GM19023 (cell line): ENCODE data around the gene RTCB.

Experiments
- ATAC-seq: cut with Tn5 transposase; IDR thresholded peaks from one replicate; pipeline ENCODE4 v1.9.1; 2021; ENCODE audit warnings: mild to moderate bottlenecking, moderate library complexity; ENCODE audit not compliant: unreplicated experiment

The RTCB gene

DNA sequence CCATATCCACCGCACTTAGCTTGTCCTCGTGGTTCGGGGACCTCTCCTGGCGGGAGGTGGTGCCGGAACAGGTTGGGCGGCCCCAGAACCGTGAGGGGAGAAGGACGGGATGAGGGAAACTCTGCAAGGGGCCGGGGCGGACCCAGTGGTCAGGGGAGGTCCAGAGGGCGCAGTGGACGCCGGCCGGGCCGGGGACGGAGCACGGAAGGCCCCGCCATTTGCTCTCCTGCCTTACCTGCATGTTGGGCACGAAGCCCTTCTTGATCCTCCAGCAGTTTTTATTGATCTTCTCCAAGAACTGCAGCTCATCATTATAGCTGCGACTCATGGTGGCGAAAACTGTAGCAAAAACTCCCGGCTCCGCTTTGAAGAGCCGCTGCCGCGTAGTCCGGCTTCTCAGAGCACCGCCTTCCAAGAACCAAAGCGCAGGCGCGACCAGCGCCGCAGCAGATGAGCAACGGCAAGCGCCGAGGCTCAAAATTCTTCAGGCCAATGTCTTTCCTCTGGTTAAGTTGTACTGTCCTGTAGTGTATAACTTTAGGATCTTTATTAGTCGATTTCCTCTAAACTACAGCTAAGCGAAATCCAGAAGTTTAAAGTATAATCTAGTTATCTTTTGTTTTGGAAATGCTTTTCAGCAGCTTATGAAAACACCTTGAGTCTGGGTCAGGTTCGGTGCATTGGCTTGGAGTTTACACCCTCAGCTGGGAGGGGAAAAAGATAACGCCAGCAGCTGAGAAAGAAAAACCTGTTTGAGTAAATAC is at the start of gene RTCB:
Gene RTCB (minus strand): TSS at position 419 of the 764 bp plus-strand sequence. CDS start 91 bp downstream, at position 328.
- peak; percentile 51 for ATAC-seq

DNA sequence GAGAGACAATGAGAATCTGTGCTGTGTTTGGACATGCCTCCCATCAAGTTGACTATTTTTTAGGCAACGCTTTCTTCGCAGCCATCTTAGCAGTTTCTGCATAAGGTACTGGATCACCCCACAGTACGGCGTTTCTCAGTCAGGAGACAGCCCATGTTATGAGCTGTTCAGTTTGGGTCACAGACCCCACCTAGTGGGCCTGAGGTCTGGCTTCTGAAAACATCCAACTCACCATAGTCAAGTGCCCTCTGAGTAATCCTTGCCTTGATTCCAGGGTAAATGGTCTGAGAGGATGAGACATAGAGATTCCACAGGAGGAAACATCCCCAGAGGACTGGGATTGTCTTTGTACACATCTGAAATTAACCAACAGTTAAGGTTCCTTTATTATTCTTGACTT is 45.0 kb upstream of the RTCB start:
- no peak for ATAC-seq

DNA sequence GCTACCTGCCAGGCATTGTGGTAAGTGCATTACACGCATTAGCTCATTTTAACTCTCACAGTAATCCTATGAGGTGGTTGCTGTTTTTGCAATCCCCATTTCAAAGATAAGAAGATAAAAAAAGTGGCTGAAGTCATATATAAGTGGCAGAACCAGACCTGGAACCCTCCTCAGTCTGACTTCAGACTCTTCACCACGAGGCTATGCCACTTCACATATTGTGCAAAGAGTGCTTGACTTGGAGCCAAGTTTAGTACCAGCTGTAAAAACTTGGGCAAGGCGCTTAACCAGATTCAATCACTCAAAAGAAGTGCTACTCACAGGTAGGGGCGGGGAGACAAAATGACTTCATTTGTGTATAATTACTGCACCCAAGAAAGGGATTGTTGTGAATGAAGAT is 36.9 kb upstream of the RTCB start:
- ATAC-seq, result no peak

GRCh38 chr22:32446321-32446720 is 34.3 kb upstream of the RTCB start:
- no peak for ATAC-seq

DNA sequence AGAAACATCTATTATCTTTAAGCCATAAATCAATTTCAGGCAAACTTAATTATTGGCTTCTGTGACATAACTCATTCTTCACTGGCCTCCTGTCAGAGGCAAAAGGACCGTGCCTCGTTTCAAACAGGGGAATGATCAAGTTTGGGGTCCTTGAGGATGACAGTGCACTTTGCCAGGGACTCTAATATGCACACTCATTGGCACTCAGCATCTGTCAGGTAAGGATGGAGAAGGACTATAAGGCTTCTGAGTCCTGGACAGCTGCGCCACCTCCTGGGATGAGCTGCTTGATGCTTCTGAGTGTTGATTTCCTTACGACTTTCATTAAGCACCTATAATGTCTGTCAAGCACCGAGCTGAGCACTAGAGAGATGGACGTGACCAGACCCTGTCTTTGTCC is 32.0 kb upstream of the RTCB start:
- ATAC-seq, result no peak

DNA sequence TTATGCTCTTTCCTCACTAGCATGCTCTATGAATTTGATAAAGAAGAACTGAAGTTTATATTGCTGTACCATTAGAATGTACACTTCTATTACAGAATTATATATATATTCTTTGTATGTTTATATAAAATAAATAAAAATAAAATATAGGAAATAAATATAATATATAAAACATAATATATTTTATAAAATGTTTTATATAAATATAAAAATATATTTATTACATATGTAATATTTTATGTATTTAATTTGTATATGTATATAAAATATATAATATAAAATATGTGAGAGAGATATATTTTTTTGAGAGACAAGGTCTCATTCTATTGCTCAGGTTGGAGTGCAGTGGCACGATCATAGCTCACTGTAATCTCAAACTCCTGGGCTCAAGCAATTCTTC is 18.3 kb upstream of the RTCB start:
- no peak for ATAC-seq

- no peak for ATAC-seq
These were observed 14.8 kb upstream of the RTCB start for GRCh38 chr22:32426881-32427280.

GRCh38 chr22:32423664-32424063 is 11.6 kb upstream of the RTCB start:
- ATAC-seq, result no peak

GRCh38 chr22:32422062-32422461 is 10.0 kb upstream of the RTCB start:
- ATAC-seq, result no peak

- no peak for ATAC-seq
These were observed 9.4 kb upstream of the RTCB start for GRCh38 chr22:32421484-32421883.

- no peak for ATAC-seq
These were observed 5.9 kb upstream of the RTCB start for GRCh38 chr22:32417906-32418305.

DNA sequence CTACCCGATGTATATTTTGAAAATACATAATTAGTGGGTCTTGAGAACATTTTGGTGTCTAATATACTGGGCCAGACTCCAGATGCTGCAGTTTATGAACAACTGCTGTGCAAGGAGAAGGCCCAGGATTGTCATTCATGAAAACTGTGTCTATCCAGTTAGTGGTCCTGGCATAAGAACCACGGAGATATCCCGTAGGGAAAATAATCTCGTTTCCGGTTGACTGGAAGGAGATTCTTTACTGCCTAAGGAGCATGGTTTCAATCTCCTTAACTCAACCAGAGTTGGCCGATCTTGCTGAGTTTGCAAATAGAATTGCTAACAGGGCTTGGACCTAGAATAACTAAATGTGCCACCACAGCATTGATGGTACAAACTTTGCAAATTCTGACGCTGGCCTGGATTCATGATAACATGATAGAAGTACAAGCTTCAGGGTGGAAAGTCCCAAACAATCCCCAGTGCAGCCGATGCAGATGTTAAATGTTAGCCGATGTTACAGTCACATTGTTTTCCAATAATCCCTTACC is 4.6 kb upstream of the RTCB start:
- ATAC-seq, result no peak

DNA sequence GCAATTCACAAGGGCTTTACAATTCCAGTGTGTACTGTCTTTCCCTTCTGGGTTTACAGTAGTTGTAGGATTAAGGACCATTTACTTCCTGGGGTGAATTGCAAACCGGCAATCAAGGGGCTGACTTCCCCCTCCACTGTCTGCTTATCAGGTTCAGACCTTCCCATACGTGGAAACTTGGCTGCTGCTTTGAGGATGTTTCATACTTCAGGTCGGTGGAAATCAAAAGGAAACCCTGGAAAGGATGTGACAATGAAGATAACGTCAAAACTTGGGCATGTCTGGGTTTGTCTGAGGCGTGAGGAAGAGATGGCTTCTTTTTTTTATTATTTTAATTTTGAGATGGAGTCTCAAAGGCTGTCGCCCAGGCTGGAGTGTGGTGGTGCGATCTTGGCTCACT is 2.1 kb upstream of the RTCB start:
- no peak for ATAC-seq

DNA sequence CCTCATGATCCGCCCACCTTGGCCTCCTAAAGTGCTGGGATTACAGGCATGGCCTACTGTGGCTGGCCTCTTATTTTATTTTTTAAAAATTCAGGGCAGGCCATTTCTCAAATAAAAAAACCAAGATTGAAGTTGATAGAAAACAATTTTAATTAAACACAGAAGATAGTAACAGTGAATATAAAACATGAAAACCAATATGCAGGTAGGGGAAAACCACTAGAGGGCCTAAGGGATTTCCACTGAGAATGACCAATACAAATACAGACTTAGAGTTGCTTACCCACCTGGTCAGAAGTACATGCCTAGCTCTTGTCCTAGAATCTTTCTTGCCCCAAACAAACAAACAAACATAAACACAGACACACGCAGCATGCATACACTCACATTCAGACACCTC is 1.7 kb upstream of the RTCB start:
- ATAC-seq, result no peak

GRCh38 chr22:32411402-32411801 is 645 bp downstream of the RTCB start:
- ATAC-seq, result peak; percentile 3

- no peak for ATAC-seq
These were observed 1.6 kb downstream of the RTCB start for GRCh38 chr22:32410459-32410858.

DNA sequence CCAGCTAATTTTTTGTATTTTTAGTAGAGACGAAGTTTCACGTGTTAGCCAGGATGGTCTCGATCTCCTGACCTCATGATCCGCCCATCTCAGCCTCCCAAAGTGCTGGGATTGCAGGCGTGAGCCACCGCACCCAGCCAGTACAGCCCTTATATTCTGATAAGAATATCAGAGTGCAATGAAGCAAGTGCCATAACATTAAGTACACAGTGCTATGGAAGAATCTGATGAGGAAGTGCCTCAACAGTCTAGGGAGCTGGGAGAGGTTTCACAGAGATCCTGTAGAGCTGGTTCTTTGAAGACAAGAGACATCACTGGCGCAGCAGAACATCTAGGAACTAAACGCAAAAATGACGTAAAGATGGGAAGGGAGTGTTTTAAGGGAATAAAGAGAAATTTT is 2.1 kb downstream of the RTCB start:
- ATAC-seq, result no peak

DNA sequence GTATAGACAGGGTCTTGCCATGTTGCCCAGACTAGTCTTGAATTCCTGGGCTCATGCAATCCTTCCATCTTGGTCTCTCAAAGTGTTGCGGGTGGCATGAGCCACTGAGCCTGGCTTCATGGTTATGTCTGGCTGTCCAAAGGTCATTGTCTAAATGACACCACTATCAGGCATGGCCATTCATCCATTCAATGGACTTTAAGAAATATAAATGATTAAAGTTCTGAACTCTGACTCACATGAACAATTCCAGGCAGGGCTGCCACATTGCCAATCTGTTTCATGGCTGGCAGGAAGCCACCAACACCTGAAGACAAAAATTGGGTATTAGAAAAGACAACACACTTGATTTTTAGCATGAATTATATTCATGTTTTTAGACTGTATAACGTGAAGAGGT is 4.1 kb downstream of the RTCB start:
- no peak for ATAC-seq

DNA sequence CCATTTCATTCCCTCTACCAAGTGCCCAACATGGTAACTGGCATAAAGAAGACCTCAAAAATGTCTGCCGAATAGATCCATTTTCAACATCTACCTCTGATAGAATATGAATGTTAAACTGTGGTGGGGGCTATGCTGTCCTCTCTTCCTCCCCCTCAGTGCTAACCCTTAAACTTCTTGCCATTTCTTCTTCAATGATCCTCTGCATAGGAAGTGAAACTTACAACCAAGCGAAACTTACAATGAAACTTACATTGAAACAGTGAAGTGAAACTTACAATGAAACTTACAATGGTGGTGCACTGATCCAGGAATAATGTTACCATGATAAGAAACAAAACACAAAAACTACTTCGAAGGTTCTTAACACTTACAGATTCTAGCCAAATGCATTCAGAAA is 4.7 kb downstream of the RTCB start:
- ATAC-seq, result no peak

DNA sequence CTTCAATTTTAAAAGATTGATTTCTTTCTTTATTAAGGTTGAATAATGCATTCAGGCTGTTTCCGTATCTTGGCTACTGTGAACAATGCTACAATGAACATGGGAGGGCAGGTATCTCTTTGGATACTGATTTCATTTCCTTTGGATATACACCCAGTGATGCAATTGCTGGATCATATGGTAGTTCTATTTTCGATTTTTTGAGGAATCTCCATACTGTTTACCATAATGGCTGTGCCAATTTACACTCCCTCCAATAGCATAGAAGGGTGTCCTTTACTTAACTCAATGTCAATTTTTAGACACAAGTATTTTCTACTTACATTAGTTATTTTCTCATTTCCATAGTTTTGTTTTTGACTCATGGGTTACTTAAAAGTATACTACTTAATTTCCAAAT is 8.0 kb downstream of the RTCB start:
- no peak for ATAC-seq

- ATAC-seq, result no peak
These were observed 10.6 kb downstream of the RTCB start for GRCh38 chr22:32401486-32401885.

DNA sequence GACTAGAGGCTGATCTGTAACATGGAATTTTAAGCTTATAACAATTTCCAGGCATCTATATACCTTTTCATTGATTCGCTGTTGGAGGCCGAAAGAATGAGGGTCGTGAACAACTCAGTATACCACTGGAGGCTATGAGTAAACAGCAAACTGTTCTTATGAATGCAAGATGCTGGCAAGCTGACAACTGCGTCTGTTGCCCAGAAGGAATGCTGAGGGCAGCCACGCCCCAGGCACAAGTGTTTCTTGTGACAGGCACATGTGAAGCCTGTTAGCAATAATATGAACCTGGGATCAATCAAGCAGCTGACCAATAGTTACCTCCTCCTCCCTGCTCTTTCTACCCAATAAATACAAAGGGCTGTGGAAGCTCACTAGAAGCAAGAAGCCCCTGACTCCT is 15.3 kb downstream of the RTCB start:
- ATAC-seq, result no peak

DNA sequence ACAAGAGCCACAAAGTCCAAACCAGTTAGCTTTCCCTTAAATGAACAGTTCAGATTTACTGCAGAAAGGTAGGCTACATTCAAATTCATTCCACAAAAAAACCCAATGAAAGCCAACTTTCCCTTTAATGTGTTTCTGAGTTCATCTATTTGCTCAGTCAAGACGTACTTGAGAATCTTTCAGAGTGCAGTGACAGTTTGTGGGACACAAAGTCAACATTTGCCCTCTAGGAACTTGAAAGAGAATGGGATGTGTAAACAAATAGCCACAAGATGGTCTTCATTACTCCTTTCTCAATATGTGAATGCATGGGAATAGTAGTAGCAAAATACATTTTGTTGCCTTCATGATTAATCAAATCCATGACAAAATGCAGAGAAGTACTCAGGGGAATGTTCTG is 15.8 kb downstream of the RTCB start:
- ATAC-seq, result no peak
